ENCODE data around the gene RFPL4AL1. TPM values are rescaled to one million over a fixed set of nuclear protein-coding genes. Genes with fewer than 3 reads are reported as not detected.

The RFPL4AL1 gene
- total RNA-seq, 3 donors from 2014 or later (not counting 1 experiment from before 2014, with no cell fraction given): not detected

DNA sequence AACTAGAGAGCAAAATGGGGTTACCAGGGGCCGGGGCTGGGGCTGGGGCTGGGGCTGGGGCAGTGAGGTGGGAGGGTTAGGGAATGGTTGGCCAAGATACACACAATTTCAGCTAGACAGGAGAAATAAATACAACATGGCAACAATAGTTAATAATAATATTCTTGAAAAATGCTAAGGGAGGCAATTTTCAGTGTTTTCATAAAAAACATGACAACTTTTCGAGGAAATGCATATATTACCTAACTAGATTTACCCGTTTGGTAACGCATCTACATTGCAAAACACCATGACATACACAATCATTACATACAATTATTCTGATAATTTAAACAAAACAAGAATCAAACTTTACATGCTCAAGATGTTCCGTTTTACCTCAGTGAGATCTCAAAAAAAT is 12.2 kb downstream of the RFPL4AL1 start:
- H3K27me3 ChIP-seq (ENCODE audit: control insufficient read depth, insufficient read depth, low read length): peaks cover 2% of the 10 kb centered on the region
- DNase-seq (no peak), ATAC-seq (no peak)
- H3K4me3 ChIP-seq (ENCODE audit: low read length): no peak overlapping the region
- Mint-ChIP-seq H3K4me3 (no peak overlapping the region), H3K36me3 (no peaks in the 10 kb centered on the region), H3K27me3 (ENCODE audit: low read depth in 2 of 2) (peaks cover 9 to 10% of the 10 kb centered on the region in 2 donors), H3K4me1 (no peaks in the 10 kb centered on the region), H3K9me3 (peaks cover 2 to 3% of the 10 kb centered on the region in 2 donors), H3K27ac (no peak overlapping the region)
- H3K27ac ChIP-seq (ENCODE audit: low read length): no peak overlapping the region
- TF ChIP-seq, protein P1, sequence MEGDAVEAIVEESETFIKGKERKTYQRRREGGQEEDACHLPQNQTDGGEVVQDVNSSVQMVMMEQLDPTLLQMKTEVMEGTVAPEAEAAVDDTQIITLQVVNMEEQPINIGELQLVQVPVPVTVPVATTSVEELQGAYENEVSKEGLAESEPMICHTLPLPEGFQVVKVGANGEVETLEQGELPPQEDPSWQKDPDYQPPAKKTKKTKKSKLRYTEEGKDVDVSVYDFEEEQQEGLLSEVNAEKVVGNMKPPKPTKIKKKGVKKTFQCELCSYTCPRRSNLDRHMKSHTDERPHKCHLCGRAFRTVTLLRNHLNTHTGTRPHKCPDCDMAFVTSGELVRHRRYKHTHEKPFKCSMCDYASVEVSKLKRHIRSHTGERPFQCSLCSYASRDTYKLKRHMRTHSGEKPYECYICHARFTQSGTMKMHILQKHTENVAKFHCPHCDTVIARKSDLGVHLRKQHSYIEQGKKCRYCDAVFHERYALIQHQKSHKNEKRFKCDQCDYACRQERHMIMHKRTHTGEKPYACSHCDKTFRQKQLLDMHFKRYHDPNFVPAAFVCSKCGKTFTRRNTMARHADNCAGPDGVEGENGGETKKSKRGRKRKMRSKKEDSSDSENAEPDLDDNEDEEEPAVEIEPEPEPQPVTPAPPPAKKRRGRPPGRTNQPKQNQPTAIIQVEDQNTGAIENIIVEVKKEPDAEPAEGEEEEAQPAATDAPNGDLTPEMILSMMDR (IDR thresholded peaks at IDR 0.05): no peak
- H3K36me3 ChIP-seq (ENCODE audit: control insufficient read depth, insufficient read depth, low read length): no peaks in the 10 kb centered on the region
- no peaks in the 10 kb centered on the region for H3K4me1 ChIP-seq (ENCODE audit: control insufficient read depth, insufficient read depth, low read length)
- intact Hi-C loops (cut with micrococcal nuclease): no loop called here
- no peaks in the 10 kb centered on the region for H3K9me3 ChIP-seq (ENCODE audit: control insufficient read depth, insufficient read depth, low read length)
- WGBS (ENCODE audit: insufficient coverage): 85% methylated on average over 4 of the region's 5 CpGs

DNA sequence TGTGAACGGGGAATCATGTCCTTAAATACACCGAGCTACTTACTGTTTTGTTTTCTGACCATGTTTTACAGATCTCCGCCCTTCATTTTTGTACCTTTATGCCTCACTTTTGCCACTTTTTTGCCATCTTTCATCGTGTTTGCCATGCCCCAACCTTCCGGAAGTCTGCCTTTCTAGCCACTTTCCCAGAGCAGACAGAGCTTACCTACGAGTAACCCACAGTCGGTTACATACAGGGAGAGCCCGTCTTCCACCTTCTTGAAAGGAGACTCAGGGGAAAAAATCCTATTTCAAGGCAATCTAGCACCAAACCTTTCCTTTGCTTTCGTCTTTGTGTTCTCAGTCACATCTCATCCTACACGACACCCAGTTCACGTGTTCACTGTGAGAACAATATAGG is 26.1 kb downstream of the RFPL4AL1 start:
- Mint-ChIP-seq H3K27ac (no peak overlapping the region), H3K4me3 (no peak overlapping the region), H3K4me1 (no peaks in the 10 kb centered on the region), H3K9me3 (peaks cover 3 to 4% of the 10 kb centered on the region in 2 donors), H3K36me3 (no peaks in the 10 kb centered on the region), H3K27me3 (ENCODE audit: low read depth in 2 of 2) (peaks cover 7 to 12% of the 10 kb centered on the region in 2 donors)
- Histone ChIP-seq H3K27me3 (ENCODE audit: control insufficient read depth, insufficient read depth, low read length) (no peaks in the 10 kb centered on the region), H3K27ac (ENCODE audit: low read length) (no peak overlapping the region), H3K36me3 (ENCODE audit: control insufficient read depth, insufficient read depth, low read length) (no peaks in the 10 kb centered on the region), H3K4me1 (ENCODE audit: control insufficient read depth, insufficient read depth, low read length) (no peaks in the 10 kb centered on the region), H3K4me3 (ENCODE audit: low read length) (no peak overlapping the region), H3K9me3 (ENCODE audit: control insufficient read depth, insufficient read depth, low read length) (no peaks in the 10 kb centered on the region)
- intact Hi-C loops (cut with micrococcal nuclease): no loop called here
- ATAC-seq: no peak
- 90% methylated on average over 10 of the region's 11 CpGs for WGBS (ENCODE audit: insufficient coverage)
- DNase-seq: no peak
- TF ChIP-seq, protein P1 (IDR thresholded peaks at IDR 0.05): no peak

DNA sequence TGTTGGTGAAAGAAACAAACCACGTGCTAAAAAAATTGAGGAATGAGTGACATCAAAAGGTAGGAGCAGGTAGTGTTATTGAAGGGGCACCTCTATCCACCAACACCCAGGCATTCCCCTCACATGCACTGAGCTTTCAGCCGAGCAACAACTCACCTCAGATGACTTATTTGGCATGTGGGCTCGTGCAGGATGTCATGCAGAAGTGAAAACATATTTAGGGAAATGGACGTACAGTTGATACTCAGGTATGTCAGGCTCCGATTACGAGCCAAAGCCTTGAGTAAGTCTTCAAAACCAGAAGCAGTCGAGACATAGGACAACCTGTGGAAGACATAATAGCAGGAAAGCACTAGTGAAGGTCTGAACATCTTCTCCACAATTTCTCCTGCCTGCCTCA is 32.5 kb downstream of the RFPL4AL1 start:
- Mint-ChIP-seq H3K4me1 (no peaks in the 10 kb centered on the region), H3K27me3 (ENCODE audit: low read depth in 2 of 2) (peaks cover 12 to 15% of the 10 kb centered on the region in 2 donors), H3K4me3 (no peak overlapping the region), H3K36me3 (no peaks in the 10 kb centered on the region), H3K27ac (no peak overlapping the region), H3K9me3 (peaks cover 5 to 6% of the 10 kb centered on the region in 2 donors)
- TF ChIP-seq, protein P1 (IDR thresholded peaks at IDR 0.05): no peak
- 60% methylated on average over 7 of the region's 7 CpGs for WGBS (ENCODE audit: insufficient coverage)
- no peaks in the 10 kb centered on the region for H3K27me3 ChIP-seq (ENCODE audit: control insufficient read depth, insufficient read depth, low read length)
- H3K4me3 ChIP-seq (ENCODE audit: low read length): no peak overlapping the region
- H3K4me1 ChIP-seq (ENCODE audit: control insufficient read depth, insufficient read depth, low read length): no peaks in the 10 kb centered on the region
- H3K36me3 ChIP-seq (ENCODE audit: control insufficient read depth, insufficient read depth, low read length): no peaks in the 10 kb centered on the region
- intact Hi-C loops (cut with micrococcal nuclease): loop anchor here (10.0 kb wide), 1 partner anchor 167 kb away; no protein-coding TSS in a partner anchor
- DNase-seq (no peak), ATAC-seq (no peak)
- no peaks in the 10 kb centered on the region for H3K9me3 ChIP-seq (ENCODE audit: control insufficient read depth, insufficient read depth, low read length)
- no peak overlapping the region for H3K27ac ChIP-seq (ENCODE audit: low read length)

DNA sequence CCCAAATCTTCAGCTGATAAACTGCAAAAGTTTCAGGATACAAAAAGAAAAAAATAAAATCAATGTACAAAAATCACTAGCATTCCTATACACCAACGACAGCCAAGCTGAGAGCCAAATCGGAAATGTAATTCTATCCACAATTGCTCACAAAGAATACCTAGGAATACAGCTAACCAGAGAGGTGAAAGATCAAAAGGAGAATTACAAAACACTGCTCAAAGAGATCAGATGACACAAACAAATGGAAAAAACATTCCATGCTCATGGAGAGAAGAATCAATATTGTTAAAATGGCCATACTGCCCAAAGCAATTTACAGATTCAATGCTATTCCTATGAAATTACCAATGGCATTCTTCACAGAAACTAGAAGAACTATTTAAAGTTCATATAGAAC is 33.4 kb downstream of the RFPL4AL1 start:
- TF ChIP-seq, protein P1 (IDR thresholded peaks at IDR 0.05): no peak
- Mint-ChIP-seq H3K4me1 (no peaks in the 10 kb centered on the region), H3K36me3 (no peaks in the 10 kb centered on the region), H3K4me3 (no peak overlapping the region), H3K27ac (no peak overlapping the region), H3K9me3 (peaks cover 6 to 9% of the 10 kb centered on the region in 2 donors), H3K27me3 (ENCODE audit: low read depth in 2 of 2) (peaks cover 11 to 19% of the 10 kb centered on the region in 2 donors)
- Histone ChIP-seq H3K4me3 (ENCODE audit: low read length) (no peak overlapping the region), H3K4me1 (ENCODE audit: control insufficient read depth, insufficient read depth, low read length) (no peaks in the 10 kb centered on the region), H3K27me3 (ENCODE audit: control insufficient read depth, insufficient read depth, low read length) (no peaks in the 10 kb centered on the region), H3K9me3 (ENCODE audit: control insufficient read depth, insufficient read depth, low read length) (no peaks in the 10 kb centered on the region), H3K36me3 (ENCODE audit: control insufficient read depth, insufficient read depth, low read length) (no peaks in the 10 kb centered on the region), H3K27ac (ENCODE audit: low read length) (no peak overlapping the region)
- intact Hi-C loops (cut with micrococcal nuclease): loop anchor here (10.0 kb wide), 1 partner anchor 167 kb away; no protein-coding TSS in a partner anchor
- ATAC-seq (no peak), DNase-seq (no peak)
- WGBS (ENCODE audit: insufficient coverage): 87% methylated on average over 2 of the region's 2 CpGs

Data from natural killer cell (primary cell).